ENCODE data around the gene ACTA2. TPM values are rescaled to one million over a fixed set of nuclear protein-coding genes. Genes with fewer than 3 reads are reported as not detected.

The ACTA2 gene
- polyA plus RNA-seq, 1 of the 3 experiments (the other 2 are of a cell fraction), result 130 TPM

DNA sequence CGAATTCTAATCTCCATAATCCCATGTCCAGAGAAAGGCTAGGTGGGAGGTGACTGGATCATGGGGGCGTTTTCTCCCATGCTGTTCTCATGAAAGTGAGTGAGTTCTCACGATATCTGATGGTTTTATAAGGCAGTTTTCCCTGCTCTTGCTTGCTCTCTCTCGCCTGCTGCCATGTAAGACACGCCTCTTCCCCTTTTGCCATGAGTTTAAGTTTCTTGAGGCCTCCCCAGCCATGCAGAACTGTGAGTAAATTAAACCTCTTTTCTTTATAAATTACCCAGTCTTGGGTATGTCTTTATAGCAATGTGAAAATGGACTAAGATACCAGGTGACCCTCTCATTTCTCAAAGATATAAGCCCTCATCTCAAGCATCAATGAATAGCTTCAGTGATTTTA lies 1.1 kb upstream of the ACTA2 start (continued):
- TF ChIP-seq, protein P1, sequence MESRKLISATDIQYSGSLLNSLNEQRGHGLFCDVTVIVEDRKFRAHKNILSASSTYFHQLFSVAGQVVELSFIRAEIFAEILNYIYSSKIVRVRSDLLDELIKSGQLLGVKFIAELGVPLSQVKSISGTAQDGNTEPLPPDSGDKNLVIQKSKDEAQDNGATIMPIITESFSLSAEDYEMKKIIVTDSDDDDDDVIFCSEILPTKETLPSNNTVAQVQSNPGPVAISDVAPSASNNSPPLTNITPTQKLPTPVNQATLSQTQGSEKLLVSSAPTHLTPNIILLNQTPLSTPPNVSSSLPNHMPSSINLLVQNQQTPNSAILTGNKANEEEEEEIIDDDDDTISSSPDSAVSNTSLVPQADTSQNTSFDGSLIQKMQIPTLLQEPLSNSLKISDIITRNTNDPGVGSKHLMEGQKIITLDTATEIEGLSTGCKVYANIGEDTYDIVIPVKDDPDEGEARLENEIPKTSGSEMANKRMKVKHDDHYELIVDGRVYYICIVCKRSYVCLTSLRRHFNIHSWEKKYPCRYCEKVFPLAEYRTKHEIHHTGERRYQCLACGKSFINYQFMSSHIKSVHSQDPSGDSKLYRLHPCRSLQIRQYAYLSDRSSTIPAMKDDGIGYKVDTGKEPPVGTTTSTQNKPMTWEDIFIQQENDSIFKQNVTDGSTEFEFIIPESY (IDR thresholded peaks at IDR 0.05; ENCODE audit: borderline replicate concordance, low read depth), result no peak
- TF ChIP-seq MXI1 (IDR thresholded peaks at IDR 0.05; ENCODE audit: low read depth, low read length) (no peak), CHD2 (IDR thresholded peaks at IDR 0.05; ENCODE audit: low read length, partially characterized antibody) (no peak)

DNA sequence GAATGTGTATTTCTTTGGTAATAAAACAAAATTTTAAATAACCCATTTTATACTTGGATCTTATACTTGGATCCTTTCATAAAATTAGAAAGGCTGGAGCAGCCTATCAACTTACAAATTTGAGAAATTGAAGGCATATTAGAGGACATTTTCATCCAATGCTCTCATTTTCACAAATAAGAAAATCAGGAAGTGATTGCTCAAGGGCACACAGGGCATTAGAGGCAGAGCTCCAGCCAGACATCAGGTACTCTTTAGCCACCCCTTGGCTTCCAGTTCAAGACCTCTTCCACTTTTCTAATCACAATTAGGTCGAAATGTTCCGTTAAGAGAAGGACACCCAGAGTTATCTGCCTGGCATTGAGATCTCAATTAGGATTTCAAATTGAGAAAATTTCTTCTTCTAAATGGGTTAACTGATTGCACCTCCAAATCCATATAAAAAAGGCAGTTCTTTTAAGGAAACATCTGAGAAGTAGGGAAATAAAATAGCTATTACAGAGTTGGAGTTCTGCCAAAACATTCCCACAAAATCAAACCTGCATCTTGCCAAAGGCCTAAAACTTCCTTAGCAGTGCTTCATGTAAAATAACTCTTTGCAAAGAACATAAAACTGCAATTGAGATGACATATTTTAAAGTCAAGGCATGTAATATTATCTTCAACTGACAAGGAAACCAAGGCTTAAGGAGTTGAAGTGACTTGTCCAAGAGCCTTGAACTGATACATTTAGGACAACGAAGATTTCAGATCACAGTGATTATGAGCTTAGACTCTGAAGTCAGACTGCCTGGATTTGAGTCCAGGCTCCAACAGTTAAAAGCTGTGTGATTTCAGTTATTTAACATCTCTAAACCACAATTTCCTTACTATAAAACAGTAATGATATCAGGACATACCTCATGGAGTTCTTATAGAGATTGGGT lies 2.4 kb downstream of the ACTA2 start:
- H3K9me2 ChIP-seq, result no peaks in the 10 kb centered on the region
- H3F3A ChIP-seq (replicated peaks; ENCODE audit: insufficient read depth), result peaks cover 37% of the 10 kb centered on the region
- H4K20me1 ChIP-seq (ENCODE audit: insufficient read depth), result no peaks in the 10 kb centered on the region
- H3K27me3 ChIP-seq (ENCODE audit: insufficient read depth), result no peaks in the 10 kb centered on the region
- H3K9ac ChIP-seq, result peak overlapping the region; percentile 46
- DNase-seq, result no peak
- H3K27ac ChIP-seq (ENCODE audit: low read depth in 2 of 2, low read length in 1 of 2), result peak overlapping the region; percentile 84 to 97; a peak in 3 of 4 replicates
- POLR2A ChIA-PET, result no interaction called here
- peaks cover 38 to 42% of the 10 kb centered on the region in 2 experiments; a peak in 3 of 4 replicates for H3K4me1 ChIP-seq (ENCODE audit: control insufficient read depth in 1 of 2, insufficient read depth in 2 of 2, low read depth in 1 of 2, low read length in 1 of 2)
- peak overlapping the region in 1 of 2 experiments; percentile 35; a peak in 1 of 4 replicates for H3K4me3 ChIP-seq (ENCODE audit: low read depth in 2 of 2, low read length in 1 of 2)
- H3K4me2 ChIP-seq, result peak overlapping the region; percentile 76; the same call in 1 of the 2 replicates
- 0 out of 2 replicates have a peak overlapping the region, but pooled peaks have one; percentile 32 for H2AFZ ChIP-seq (ENCODE audit: low read depth)
- CTCF ChIA-PET, result interaction anchor here (1.2 to 1.8 kb wide), 5 partner anchors 10 to 267 kb away, joined by 3 to 5 read pairs (median 4); no protein-coding TSS in a partner anchor
- peaks cover 27% of the 10 kb centered on the region; the same call in 1 of the 2 replicates for H3K79me2 ChIP-seq (ENCODE audit: insufficient read depth)
- 76% methylated on average over 3 of the region's 3 CpGs for WGBS (ENCODE audit: low lambda C conversion rate)
- peaks cover 0 to 2% of the 10 kb centered on the region in 2 experiments for H3K36me3 ChIP-seq (replicated peaks in 1 of 2; ENCODE audit: control insufficient read depth in 1 of 2, insufficient read depth in 2 of 2, low read length in 1 of 2)
- no peaks in the 10 kb centered on the region for H3K9me3 ChIP-seq
- TF ChIP-seq RCOR1 (IDR thresholded peaks at IDR 0.05; ENCODE audit: low read length) (no peak), EP300 (IDR thresholded peaks at IDR 0.05; ENCODE audit: borderline replicate concordance in 1 of 2, low read depth in 1 of 2, low read length in 1 of 2) (no peak; a peak in 1 of 4 replicates), TCF12 (IDR thresholded peaks at IDR 0.05) (peak; percentile 33; the same call in 1 of the 2 replicates), RXRA (IDR thresholded peaks at IDR 0.05; ENCODE audit: borderline replicate concordance, low read depth) (no peak), NRF1 (IDR thresholded peaks at IDR 0.05; ENCODE audit: low read depth, low read length) (no peak), FOXM1 (IDR thresholded peaks at IDR 0.05; ENCODE audit: low read depth) (no peak), GABPA (IDR thresholded peaks at IDR 0.05; ENCODE audit: low read depth) (no peak), NFIC (IDR thresholded peaks at IDR 0.05; ENCODE audit: borderline replicate concordance) (peak; percentile 86), TEAD4 (IDR thresholded peaks at IDR 0.05; ENCODE audit: borderline replicate concordance, insufficient read depth) (no peak), RAD21 (IDR thresholded peaks at IDR 0.05; ENCODE audit: low read length) (no peak), YY1 (IDR thresholded peaks at IDR 0.05; ENCODE audit: low read depth) (no peak), SMC3 (IDR thresholded peaks at IDR 0.05; ENCODE audit: low read depth, low read length) (no peak), TAF1 (IDR thresholded peaks at IDR 0.05; ENCODE audit: borderline replicate concordance, low read depth, low read length) (no peak), MXI1 (IDR thresholded peaks at IDR 0.05; ENCODE audit: low read depth, low read length) (no peak), EZH2phosphoT487 (IDR thresholded peaks at IDR 0.05; ENCODE audit: borderline replicate concordance, low read depth) (no peak)
- TF ChIP-seq, protein P2, sequence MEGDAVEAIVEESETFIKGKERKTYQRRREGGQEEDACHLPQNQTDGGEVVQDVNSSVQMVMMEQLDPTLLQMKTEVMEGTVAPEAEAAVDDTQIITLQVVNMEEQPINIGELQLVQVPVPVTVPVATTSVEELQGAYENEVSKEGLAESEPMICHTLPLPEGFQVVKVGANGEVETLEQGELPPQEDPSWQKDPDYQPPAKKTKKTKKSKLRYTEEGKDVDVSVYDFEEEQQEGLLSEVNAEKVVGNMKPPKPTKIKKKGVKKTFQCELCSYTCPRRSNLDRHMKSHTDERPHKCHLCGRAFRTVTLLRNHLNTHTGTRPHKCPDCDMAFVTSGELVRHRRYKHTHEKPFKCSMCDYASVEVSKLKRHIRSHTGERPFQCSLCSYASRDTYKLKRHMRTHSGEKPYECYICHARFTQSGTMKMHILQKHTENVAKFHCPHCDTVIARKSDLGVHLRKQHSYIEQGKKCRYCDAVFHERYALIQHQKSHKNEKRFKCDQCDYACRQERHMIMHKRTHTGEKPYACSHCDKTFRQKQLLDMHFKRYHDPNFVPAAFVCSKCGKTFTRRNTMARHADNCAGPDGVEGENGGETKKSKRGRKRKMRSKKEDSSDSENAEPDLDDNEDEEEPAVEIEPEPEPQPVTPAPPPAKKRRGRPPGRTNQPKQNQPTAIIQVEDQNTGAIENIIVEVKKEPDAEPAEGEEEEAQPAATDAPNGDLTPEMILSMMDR (IDR thresholded peaks at IDR 0.05), result no peak
- TF ChIP-seq, protein P1 (IDR thresholded peaks at IDR 0.05; ENCODE audit: borderline replicate concordance, low read depth), result no peak
- TF ChIP-seq, protein P3, sequence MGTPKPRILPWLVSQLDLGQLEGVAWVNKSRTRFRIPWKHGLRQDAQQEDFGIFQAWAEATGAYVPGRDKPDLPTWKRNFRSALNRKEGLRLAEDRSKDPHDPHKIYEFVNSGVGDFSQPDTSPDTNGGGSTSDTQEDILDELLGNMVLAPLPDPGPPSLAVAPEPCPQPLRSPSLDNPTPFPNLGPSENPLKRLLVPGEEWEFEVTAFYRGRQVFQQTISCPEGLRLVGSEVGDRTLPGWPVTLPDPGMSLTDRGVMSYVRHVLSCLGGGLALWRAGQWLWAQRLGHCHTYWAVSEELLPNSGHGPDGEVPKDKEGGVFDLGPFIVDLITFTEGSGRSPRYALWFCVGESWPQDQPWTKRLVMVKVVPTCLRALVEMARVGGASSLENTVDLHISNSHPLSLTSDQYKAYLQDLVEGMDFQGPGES (IDR thresholded peaks at IDR 0.05; ENCODE audit: low read depth, low read length), result no peak
- TF ChIP-seq, protein P4, sequence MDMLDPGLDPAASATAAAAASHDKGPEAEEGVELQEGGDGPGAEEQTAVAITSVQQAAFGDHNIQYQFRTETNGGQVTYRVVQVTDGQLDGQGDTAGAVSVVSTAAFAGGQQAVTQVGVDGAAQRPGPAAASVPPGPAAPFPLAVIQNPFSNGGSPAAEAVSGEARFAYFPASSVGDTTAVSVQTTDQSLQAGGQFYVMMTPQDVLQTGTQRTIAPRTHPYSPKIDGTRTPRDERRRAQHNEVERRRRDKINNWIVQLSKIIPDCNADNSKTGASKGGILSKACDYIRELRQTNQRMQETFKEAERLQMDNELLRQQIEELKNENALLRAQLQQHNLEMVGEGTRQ (IDR thresholded peaks at IDR 0.05; ENCODE audit: borderline replicate concordance, low read depth, low read length), result no peak

All from SK-N-SH (cell line).